GM19324 (cell line): Measurements from ENCODE around the gene CMTM5.
"Not testable (repeated sequence)": the region's sequence is repeated elsewhere in the genome, so short reads cannot be mapped to it uniquely, and the experiment has no call there.

Experiments
- ATAC-seq: cut with Tn5 transposase; IDR thresholded peaks from one replicate; pipeline ENCODE4 v1.9.1; 2021; ENCODE audit warnings: mild to moderate bottlenecking, moderate library complexity; ENCODE audit not compliant: unreplicated experiment, low FRiP score

The CMTM5 gene

GRCh38 chr14:23411563-23412525 lies 35.0 kb downstream of the CMTM5 start:
- ATAC-seq: no peak

- no peak for ATAC-seq
These were observed 36.8 kb downstream of the CMTM5 start for GRCh38 chr14:23413681-23414080.

DNA sequence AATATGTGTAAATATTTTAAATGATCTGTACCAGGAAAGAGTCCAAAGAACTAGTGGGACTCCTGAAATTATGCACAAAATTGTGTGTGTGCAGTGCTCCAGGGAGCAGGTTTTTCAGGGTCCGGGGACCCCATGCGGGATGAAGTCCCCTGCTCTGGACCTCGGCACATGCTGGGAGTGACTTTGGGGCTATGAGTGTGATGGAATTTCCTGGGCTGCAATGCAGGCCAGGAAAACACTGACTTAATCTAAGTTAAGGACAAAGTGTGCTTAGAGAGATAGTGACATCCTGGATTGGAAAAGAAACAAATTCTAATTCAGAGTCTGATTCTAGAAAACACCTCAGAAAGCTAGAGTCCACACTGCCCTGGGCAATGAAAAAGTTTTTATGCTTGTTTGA lies 37.4 kb downstream of the CMTM5 start:
- no peak for ATAC-seq

DNA sequence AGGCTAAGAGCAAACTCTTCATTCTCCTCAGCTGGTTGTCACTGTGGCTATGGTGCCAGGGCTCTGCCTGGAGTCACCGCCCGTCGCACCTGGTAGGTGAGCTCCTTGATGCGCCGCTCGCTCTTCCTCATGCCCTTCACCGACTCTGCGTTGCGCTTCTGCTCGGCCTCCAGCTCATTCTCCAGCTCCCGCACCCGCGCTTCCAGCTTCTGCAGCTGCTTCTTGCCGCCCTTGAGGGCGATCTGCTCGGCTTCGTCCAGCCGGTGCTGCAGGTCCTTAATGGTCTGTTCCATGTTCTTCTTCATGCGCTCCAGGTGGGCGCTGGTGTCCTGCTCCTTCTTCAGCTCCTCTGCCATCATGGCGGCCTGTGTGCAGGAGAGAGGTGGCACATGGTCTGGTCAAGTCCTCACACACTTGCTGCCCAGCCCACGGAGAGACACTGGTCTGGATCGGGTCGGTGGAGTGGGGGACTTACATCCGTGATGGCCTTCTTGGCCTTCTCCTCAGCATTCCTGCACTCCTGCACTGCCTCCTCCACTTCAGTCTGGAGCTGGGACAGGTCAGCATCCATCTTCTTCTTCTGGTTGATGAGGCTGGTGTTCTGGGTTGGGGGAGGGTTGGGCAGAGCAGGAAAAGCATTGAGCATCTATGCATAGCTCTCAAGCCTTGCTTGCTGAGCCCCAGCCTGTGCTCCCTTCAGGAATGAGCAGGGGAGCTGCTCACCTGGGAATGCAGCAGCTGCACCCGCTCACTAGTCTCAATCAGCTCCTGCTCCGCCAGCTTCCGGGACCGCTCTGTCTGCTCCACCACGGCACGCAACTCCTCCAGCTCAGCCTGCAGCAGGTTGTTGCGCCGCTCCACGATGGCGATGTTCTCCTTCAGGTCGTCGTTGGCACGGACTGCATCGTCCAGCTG lies 38.3 kb downstream of the CMTM5 start:
- no peak for ATAC-seq

GRCh38 chr14:23415821-23416778 lies 39.3 kb downstream of the CMTM5 start:
- ATAC-seq: no peak

DNA sequence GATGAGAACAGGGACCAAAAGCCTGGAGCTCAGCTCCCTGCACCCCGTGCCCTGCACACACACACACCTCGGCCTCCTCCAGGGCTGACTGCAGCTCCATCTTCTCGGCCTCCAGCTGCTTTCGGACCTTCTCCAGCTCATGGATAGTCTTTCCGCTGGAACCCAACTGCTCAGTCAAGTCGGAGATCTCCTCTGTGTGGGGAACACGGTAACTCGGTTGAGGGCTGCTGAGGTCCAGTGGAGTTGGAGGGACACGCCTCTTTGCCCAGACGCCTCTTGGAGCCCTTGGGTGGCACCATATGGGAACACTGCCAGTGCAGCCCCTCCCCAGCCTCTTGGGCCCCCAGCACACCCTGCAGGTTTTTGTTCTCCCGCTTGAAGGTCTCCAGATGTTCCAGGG lies 40.0 kb downstream of the CMTM5 start:
- no peak for ATAC-seq

- ATAC-seq: not testable (repeated sequence)
These were observed 40.4 kb downstream of the CMTM5 start for GRCh38 chr14:23417269-23417668.

GRCh38 chr14:23418021-23418420 lies 41.2 kb downstream of the CMTM5 start:
- no peak for ATAC-seq

GRCh38 chr14:23419646-23420045 lies 42.8 kb downstream of the CMTM5 start:
- not testable (repeated sequence) for ATAC-seq

DNA sequence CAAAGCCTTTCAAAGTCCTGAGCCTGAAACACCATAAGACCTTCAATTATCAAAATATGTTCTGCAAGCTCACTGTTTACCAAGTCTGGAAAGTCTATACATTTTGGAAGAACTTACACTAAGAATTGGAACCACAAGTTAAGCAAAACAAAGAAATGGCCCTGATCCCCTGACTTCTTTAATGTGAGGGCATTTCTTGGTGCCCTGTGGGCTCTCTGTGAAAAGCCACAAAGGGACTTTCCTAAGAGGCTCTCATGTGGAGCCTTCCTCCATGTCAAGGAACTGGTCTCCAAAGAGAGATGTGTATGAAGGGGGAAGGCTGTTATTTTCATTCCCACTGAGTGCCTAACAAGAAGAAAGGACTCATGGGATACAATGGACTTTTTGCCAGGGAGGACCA lies 44.7 kb downstream of the CMTM5 start:
- ATAC-seq: no peak

GRCh38 chr14:23423657-23424056 lies 46.8 kb downstream of the CMTM5 start:
- no peak for ATAC-seq

DNA sequence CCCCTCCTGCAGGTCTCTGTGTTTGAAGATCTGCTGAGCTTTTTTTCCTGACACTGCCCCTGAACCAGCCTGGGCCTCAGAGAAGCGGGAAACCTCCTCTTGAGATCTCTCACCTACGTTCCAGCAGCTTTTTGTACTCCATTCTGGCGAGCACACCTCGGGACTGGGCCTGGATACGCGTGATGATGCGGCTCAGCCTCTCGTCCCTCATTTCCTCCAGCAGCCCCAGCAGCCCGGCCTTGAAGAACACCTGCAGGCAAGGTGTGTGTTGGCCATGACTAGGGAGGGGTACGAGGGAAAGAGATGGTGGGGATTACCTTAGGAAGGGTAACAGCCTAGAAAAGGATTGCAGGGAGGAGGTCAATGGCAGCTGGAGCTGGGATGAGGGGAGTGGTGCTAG lies 48.3 kb downstream of the CMTM5 start:
- no peak for ATAC-seq

- not testable (repeated sequence) for ATAC-seq
These were observed 49.0 kb downstream of the CMTM5 start for GRCh38 chr14:23425798-23426197.

DNA sequence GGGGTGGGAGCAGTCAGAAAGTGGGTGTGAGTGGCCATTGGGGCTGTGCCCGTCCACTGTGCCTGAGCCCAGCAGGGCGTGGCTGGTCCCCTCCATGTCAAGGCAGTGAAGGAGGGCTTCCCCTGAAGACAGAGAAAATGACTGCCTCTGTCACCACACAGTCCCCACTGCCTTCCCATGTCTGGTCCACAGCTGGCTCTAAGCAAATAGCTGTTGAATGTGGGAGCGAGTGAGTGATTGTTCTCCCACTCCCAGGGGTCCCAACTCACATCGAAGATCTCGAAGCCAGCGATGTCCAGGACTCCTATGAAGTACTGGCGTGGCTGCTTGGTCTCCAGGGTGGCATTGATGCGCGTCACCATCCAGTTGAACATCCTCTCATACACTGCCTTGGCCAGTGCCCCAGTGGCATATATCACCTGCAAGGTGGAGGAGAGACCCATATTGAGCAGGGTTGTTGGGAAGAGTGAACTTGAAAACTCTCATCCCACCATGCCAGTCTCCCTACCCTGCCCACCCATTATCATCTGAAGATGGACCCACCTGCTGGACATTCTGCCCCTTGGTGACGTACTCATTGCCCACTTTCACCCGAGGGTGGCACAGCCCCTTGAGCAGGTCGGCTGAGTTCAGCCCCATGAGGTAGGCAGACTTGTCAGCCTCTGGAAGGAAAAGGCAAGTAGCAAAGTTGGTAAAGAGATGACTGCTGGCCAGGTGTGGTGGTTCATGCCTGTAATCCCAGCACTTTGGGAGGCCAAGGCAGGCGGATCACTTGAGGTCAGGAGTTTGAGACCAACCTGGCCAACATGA lies 52.0 kb downstream of the CMTM5 start:
- no peak for ATAC-seq
